Measurements from ENCODE around the gene CCDC158.
"Not testable (repeated sequence)": the region's sequence is repeated elsewhere in the genome, so short reads cannot be mapped to it uniquely, and the experiment has no call there.

Gene CCDC158

DNA sequence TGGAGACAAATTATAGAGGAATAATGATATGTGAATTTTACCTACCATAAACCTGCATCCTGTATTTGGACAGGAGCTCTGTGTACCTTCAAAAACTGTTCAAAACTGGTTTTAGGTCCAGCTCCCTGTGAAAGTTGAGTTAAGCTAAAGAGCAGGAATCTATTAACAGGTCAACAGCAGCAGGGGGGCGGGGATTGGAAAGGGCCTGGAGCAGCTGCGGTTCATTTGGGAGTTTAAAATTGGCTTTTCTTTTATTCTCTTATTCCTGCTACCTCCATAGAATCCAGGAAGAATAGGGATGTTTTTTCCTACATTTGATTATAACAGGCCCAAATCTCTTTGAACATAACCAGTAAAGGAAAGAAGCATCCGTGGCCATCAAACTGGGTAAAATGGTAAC lies 37.9 kb upstream of the CCDC158 start:
- Histone ChIP-seq H3K4me2 (ENCODE audit: low read length) (no peak overlapping the region), H3K4me1 (no peaks in the 10 kb centered on the region), H2AFZ (no peak overlapping the region), H3K9me3 (ENCODE audit: control insufficient read depth, low read length) (no peaks in the 10 kb centered on the region), H3K27ac (no peak overlapping the region), H3K4me3 (ENCODE audit: low read depth, low read length) (no peak overlapping the region), H3K36me3 (ENCODE audit: control insufficient read depth, insufficient read depth, low read length) (no peaks in the 10 kb centered on the region), H3K27me3 (ENCODE audit: control insufficient read depth, insufficient read depth, low read length) (no peaks in the 10 kb centered on the region), H3K9ac (no peak overlapping the region), H3K79me2 (no peaks in the 10 kb centered on the region)
- TF ChIP-seq, protein P1, sequence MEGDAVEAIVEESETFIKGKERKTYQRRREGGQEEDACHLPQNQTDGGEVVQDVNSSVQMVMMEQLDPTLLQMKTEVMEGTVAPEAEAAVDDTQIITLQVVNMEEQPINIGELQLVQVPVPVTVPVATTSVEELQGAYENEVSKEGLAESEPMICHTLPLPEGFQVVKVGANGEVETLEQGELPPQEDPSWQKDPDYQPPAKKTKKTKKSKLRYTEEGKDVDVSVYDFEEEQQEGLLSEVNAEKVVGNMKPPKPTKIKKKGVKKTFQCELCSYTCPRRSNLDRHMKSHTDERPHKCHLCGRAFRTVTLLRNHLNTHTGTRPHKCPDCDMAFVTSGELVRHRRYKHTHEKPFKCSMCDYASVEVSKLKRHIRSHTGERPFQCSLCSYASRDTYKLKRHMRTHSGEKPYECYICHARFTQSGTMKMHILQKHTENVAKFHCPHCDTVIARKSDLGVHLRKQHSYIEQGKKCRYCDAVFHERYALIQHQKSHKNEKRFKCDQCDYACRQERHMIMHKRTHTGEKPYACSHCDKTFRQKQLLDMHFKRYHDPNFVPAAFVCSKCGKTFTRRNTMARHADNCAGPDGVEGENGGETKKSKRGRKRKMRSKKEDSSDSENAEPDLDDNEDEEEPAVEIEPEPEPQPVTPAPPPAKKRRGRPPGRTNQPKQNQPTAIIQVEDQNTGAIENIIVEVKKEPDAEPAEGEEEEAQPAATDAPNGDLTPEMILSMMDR (IDR thresholded peaks at IDR 0.05): no peak

DNA sequence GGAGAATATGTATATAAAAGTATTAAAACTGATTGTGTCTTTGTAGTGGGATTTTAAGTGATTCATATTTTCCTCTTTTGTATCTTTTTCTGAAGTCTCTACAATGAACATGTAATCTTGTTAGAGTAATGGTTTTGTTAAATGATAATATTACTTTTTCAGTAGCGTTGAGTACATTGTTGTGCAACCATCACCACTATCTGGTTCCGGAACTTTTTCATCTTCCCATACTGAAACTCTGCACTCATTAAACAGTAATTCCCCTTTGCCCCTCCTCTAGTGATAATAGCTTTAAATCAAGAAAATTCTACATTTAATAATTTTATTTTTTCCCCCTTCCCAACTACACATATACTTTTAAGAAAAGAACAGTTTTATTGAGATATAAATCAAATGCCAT lies 37.4 kb upstream of the CCDC158 start:
- Histone ChIP-seq H3K36me3 (ENCODE audit: control insufficient read depth, insufficient read depth, low read length) (no peaks in the 10 kb centered on the region), H2AFZ (no peak overlapping the region), H3K9ac (no peak overlapping the region), H3K27ac (no peak overlapping the region), H3K4me3 (ENCODE audit: low read depth, low read length) (no peak overlapping the region), H3K79me2 (no peaks in the 10 kb centered on the region), H3K9me3 (ENCODE audit: control insufficient read depth, low read length) (no peaks in the 10 kb centered on the region), H3K4me2 (ENCODE audit: low read length) (no peak overlapping the region), H3K27me3 (ENCODE audit: control insufficient read depth, insufficient read depth, low read length) (no peaks in the 10 kb centered on the region), H3K4me1 (no peaks in the 10 kb centered on the region)
- TF ChIP-seq, protein P1 (IDR thresholded peaks at IDR 0.05): no peak

DNA sequence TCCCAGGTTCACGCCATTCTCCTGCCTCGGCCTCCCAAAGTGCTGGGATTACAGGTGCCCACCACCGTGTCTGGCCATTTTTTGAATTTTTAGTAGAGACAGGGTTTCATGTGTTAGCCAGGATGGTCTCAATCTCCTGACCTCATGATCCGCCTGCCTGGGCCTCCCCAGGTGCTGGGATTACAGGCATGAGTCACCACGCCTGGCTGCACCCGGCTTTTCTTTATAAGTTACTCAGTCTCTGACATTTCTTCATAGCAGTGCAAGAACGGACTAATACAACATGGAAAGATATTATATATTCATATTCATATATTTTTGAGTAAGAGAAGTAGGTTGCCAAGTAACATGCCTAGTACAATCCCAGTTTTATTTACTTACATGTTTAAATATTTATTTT lies 36.9 kb upstream of the CCDC158 start:
- H2AFZ ChIP-seq: no peak overlapping the region
- H3K79me2 ChIP-seq: no peaks in the 10 kb centered on the region
- no peaks in the 10 kb centered on the region for H3K36me3 ChIP-seq (ENCODE audit: control insufficient read depth, insufficient read depth, low read length)
- H3K4me2 ChIP-seq (ENCODE audit: low read length): no peak overlapping the region
- TF ChIP-seq, protein P1 (IDR thresholded peaks at IDR 0.05): no peak
- H3K9ac ChIP-seq: no peak overlapping the region
- H3K4me3 ChIP-seq (ENCODE audit: low read depth, low read length): no peak overlapping the region
- no peaks in the 10 kb centered on the region for H3K27me3 ChIP-seq (ENCODE audit: control insufficient read depth, insufficient read depth, low read length)
- H3K4me1 ChIP-seq: no peaks in the 10 kb centered on the region
- H3K9me3 ChIP-seq (ENCODE audit: control insufficient read depth, low read length): no peaks in the 10 kb centered on the region
- no peak overlapping the region for H3K27ac ChIP-seq

DNA sequence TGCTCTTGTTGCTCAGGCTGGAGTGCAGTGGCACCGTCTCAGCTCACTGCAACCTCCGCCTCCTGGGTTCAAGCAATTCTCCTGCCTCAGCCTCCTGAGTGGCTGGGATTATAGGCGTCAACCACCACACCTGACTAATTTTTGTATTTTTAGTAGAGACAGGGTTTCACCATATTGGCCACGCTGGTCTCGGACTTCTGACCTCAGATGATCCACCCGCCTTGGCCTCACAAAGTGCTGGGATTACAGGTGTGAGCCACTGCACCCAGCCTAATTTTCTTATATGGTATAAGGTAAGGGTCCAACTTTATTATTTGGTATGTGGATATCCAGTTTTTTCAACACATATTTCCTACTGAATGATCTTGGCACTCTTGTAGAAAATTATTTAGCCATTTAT lies 33.1 kb upstream of the CCDC158 start:
- H3K4me1 ChIP-seq; H3K27ac ChIP-seq; H3K9me3 ChIP-seq (ENCODE audit: control insufficient read depth, low read length); H3K27me3 ChIP-seq (ENCODE audit: control insufficient read depth, insufficient read depth, low read length); H3K79me2 ChIP-seq; H3K4me3 ChIP-seq (ENCODE audit: low read depth, low read length); H3K9ac ChIP-seq; H2AFZ ChIP-seq; H3K4me2 ChIP-seq (ENCODE audit: low read length); H3K36me3 ChIP-seq (ENCODE audit: control insufficient read depth, insufficient read depth, low read length): not testable (repeated sequence)

DNA sequence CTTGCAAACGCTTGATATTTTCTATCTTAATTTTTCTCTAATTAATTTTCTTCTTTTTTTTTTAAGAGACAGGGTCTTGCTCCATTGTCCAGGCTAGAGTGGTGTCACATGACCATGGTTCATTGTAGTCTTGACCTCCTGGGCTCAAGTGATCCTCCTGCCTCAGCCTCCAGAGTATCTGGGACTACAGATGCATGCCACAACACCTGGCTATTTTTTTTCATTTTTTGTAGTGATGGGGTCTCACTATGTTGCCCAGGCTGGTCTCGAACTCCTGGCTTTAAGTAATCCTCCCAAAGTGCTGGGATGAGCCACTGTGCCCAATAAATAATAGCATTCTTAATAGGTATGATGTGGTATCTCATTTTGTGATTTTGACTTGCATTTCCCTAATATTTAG lies 32.3 kb upstream of the CCDC158 start:
- H3K4me1 ChIP-seq: no peaks in the 10 kb centered on the region
- H3K79me2 ChIP-seq: no peaks in the 10 kb centered on the region
- no peak overlapping the region for H3K27ac ChIP-seq
- H3K4me2 ChIP-seq (ENCODE audit: low read length): no peak overlapping the region
- TF ChIP-seq, protein P1 (IDR thresholded peaks at IDR 0.05): no peak
- H3K9ac ChIP-seq: no peak overlapping the region
- H2AFZ ChIP-seq: no peak overlapping the region
- no peak overlapping the region for H3K4me3 ChIP-seq (ENCODE audit: low read depth, low read length)
- no peaks in the 10 kb centered on the region for H3K36me3 ChIP-seq (ENCODE audit: control insufficient read depth, insufficient read depth, low read length)
- no peaks in the 10 kb centered on the region for H3K27me3 ChIP-seq (ENCODE audit: control insufficient read depth, insufficient read depth, low read length)
- H3K9me3 ChIP-seq (ENCODE audit: control insufficient read depth, low read length): no peaks in the 10 kb centered on the region

Measured in parathyroid adenoma (tissue), 2 donors.